Fibroblast of mammary gland (primary cell): ENCODE results near the gene WWOX.

ENCODE experiments used
- DNase-seq: peaks from one replicate; pipeline ENCODE4 v3.0.0-alpha.2; 2010; ENCODE audit warnings: low read depth
- H3K4me3 ChIP-seq: 2 replicates; pipeline ENCODE4 v1.5.1; 2011; ENCODE audit warnings: low read depth, mild to moderate bottlenecking, low read length, moderate library complexity; ENCODE audit not compliant: control insufficient read depth
- TF ChIP-seq, protein P1 (sequence below): conservative IDR thresholded peaks from 2 replicates; pipeline ENCODE4 v1.5.1; 2011; ENCODE audit warnings: low read depth, low read length, inconsistent platforms; ENCODE audit not compliant: control insufficient read depth, insufficient read depth

Gene WWOX

DNA sequence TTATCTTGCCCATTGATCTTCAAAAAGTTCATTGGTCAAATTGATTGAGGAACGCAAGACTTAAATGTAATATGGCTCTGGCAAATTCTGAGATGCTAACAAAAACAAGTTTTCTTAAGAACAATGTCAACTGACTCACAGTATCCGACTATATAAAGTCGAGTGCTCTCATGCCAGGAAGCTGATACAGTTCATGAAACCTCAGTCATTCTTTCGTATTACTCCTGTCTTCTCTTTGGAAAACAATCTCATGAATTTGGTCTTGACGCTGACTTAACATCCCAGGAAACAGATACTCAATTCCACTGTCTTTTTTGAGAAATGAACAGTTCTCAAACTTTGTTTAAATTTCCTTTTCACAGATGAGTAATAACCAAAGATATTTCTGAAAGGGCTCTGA, 796.2 kb downstream of the WWOX start:
- TF ChIP-seq, protein P1, sequence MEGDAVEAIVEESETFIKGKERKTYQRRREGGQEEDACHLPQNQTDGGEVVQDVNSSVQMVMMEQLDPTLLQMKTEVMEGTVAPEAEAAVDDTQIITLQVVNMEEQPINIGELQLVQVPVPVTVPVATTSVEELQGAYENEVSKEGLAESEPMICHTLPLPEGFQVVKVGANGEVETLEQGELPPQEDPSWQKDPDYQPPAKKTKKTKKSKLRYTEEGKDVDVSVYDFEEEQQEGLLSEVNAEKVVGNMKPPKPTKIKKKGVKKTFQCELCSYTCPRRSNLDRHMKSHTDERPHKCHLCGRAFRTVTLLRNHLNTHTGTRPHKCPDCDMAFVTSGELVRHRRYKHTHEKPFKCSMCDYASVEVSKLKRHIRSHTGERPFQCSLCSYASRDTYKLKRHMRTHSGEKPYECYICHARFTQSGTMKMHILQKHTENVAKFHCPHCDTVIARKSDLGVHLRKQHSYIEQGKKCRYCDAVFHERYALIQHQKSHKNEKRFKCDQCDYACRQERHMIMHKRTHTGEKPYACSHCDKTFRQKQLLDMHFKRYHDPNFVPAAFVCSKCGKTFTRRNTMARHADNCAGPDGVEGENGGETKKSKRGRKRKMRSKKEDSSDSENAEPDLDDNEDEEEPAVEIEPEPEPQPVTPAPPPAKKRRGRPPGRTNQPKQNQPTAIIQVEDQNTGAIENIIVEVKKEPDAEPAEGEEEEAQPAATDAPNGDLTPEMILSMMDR: no peak
- DNase-seq: no peak
- no peak overlapping the region for H3K4me3 ChIP-seq

DNA sequence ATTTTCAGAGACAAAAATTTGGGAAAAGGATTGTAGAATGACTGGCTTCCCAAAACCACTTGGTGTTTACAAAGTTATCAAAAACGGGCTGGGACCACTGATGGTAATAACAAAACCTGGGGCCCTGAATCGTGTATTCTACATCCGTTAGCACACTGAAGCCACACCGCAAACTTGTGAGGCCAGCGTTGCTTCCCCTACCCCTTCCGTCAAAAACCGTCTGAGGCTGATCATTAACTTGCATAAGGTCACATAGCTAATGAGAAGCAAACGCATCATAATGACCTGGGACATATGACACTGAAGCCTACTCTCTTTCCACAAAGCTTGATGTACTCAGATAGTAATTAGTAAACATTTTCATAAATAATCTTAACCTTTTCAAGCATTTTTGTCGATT, 796.8 kb downstream of the WWOX start:
- no peak overlapping the region for H3K4me3 ChIP-seq
- TF ChIP-seq, protein P1: no peak
- DNase-seq: no peak

DNA sequence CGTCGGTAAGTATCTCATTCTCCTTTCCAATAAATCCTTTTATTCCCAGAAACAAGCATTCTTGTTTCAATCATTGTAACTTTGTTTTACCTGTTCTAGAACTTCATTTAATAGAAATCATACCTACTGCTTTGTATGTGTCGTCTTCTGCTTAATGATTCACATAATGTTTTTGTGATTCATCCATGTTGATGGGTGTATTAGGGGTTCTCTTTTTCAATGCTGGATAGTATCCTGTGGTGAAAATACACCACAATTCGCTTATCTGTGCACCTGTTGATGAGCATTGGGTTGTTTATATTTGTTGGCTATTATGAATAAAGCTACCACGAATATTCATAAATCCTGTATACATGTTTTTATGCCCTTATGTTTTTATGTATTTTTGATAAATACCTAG, 797.8 kb downstream of the WWOX start:
- TF ChIP-seq, protein P1: no peak
- no peak overlapping the region for H3K4me3 ChIP-seq
- no peak for DNase-seq

DNA sequence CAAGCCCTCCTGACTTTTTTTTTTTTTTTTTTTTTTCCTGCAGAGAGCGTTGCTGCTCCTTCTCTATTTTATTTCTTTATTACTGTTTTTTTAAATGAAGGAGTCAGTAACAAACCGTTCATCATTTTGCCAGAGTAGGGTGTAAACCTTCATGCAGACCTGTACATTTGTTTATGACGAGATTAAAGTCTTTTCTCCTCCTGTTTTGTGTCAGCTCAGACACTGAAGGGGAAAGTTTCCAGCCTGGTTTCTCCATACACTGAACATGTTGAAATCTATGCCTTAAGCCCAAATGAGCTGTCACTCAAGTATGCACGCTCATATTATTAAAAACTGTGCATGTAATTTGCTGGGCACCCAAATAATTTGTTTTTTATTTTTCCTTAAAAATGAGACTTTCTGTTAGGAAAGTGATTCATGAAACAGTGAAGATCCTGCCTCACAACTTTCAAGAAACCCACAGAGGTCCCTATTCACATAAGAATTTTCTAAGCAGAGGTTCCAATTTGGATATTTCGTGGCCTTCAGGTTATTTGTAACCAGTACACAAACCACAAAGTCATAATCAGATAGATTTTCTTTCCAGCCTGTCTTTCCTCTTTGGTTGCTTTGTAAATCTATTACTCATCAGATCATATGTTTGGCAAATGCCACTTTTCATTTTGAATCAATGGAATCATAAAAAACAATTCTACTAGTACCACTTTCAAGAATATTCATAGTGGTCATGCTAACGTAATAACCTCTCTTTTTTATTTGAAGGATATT, 800.8 kb downstream of the WWOX start:
- no peak overlapping the region for H3K4me3 ChIP-seq
- no peak for DNase-seq
- TF ChIP-seq, protein P1: no peak

DNA sequence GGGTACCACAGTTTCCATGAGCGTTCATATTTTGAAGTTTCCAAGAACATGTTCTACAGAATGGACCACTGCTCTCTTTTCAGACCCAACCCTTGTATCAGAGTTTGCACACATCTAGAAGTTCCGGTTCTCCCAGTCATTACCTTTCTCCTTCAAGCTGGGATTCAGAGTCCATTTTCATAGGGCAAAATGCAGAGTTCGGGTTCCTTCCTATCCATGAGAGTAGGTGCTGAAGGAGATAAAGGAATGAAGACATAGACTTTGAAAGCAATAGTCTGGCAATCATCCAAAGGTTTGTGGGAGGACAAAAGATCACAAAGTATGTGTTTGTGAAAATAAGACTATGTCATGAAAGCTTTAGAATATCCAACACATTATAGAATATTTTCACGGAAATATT, 801.5 kb downstream of the WWOX start:
- TF ChIP-seq, protein P1: no peak
- no peak for DNase-seq
- no peak overlapping the region for H3K4me3 ChIP-seq

DNA sequence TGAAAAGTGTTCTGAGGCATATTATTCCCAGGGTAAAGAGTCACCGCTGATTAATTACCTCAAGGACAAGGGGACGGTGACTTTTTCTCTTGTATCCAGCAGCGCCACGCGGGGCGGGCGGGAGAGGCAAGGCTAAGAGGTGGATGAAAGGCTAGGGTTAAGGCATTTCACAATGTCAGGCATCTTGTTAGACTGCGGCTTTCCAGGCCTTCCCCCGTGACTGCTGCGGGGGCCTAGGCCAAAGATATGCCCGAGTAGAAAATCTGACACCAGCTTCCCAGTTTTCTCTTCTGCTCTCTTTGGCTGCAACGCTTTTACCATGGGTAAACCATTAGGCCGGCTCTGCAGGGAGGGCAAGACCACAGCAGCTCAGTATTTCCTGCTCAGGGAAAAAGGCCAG, 802.9 kb downstream of the WWOX start:
- H3K4me3 ChIP-seq: no peak overlapping the region
- DNase-seq: no peak
- TF ChIP-seq, protein P1: no peak
